ENCODE data around the gene RAC3.

DNA sequence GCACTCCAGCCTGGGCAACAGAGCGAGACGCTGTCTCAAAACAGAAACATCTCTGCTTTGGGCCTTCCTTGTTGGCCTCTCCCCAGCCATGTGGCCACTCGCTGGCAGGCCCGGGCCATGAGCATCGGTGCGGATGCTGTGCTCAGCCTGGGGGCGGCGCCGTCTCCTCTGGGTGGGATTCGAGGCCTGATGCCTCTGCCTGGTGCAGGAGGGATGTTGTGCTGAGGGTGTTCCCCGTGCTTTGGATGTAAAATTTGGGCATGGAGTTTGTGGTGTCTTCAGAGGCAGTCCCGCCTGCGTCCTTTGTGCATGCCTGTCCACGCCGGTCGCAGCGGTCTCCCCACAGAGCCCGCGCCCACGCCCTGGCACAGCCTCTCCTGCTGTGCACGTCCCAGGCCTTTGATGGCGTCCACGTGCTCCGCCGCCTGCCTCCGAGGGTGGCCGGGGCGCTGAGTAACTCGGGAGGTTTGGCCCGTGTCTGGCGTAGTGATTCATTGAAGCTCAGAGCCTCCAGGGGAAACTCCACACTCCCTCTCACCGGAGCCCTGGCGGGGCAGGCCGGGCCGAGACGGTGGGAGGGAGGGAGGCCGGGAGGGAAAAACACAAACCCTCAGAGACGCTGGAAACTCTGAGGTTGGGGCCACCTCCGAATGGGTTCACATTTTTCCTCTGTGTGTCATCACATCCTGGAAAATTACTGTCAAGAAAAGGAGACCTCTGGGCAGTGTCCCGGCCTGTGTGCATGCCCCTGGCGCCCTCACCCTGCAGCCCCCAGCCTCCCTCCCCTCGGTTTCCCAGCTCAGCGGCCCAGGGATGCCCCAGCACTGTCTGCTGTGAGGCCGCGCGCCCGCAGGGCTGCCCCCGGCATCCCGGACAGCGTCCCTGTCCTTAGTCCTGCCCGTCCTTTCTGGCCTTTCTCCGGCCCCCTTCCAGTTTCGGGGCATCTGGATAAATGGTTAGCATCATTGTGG is 27.8 kb upstream of the RAC3 start:
- no peak for TF ChIP-seq POLR2A (IDR thresholded peaks at IDR 0.05)
- TF ChIP-seq, protein P1, sequence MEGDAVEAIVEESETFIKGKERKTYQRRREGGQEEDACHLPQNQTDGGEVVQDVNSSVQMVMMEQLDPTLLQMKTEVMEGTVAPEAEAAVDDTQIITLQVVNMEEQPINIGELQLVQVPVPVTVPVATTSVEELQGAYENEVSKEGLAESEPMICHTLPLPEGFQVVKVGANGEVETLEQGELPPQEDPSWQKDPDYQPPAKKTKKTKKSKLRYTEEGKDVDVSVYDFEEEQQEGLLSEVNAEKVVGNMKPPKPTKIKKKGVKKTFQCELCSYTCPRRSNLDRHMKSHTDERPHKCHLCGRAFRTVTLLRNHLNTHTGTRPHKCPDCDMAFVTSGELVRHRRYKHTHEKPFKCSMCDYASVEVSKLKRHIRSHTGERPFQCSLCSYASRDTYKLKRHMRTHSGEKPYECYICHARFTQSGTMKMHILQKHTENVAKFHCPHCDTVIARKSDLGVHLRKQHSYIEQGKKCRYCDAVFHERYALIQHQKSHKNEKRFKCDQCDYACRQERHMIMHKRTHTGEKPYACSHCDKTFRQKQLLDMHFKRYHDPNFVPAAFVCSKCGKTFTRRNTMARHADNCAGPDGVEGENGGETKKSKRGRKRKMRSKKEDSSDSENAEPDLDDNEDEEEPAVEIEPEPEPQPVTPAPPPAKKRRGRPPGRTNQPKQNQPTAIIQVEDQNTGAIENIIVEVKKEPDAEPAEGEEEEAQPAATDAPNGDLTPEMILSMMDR (IDR thresholded peaks at IDR 0.05 in 4 of 5, conservative IDR thresholded peaks at IDR 0.05 in 1 of 5), result no peak

Measured in gastrocnemius medialis (tissue), 4 donors.